Epidermal melanocyte (primary cell): Measurements from ENCODE around the gene HTRA3.
"Not testable (repeated sequence)": the region's sequence is repeated elsewhere in the genome, so short reads cannot be mapped to it uniquely, and the experiment has no call there.

ENCODE experiments used
- DNase-seq: peaks from one replicate; pipeline ENCODE4 v3.0.0; 2011; ENCODE audit warnings: low spot score; ENCODE audit not compliant: insufficient read length

Gene HTRA3

GRCh38 chr4:8341691-8342090, 72.1 kb downstream of the HTRA3 start:
- no peak for DNase-seq

- DNase-seq, result no peak
These were observed 73.2 kb downstream of the HTRA3 start for GRCh38 chr4:8342651-8343261.

DNA sequence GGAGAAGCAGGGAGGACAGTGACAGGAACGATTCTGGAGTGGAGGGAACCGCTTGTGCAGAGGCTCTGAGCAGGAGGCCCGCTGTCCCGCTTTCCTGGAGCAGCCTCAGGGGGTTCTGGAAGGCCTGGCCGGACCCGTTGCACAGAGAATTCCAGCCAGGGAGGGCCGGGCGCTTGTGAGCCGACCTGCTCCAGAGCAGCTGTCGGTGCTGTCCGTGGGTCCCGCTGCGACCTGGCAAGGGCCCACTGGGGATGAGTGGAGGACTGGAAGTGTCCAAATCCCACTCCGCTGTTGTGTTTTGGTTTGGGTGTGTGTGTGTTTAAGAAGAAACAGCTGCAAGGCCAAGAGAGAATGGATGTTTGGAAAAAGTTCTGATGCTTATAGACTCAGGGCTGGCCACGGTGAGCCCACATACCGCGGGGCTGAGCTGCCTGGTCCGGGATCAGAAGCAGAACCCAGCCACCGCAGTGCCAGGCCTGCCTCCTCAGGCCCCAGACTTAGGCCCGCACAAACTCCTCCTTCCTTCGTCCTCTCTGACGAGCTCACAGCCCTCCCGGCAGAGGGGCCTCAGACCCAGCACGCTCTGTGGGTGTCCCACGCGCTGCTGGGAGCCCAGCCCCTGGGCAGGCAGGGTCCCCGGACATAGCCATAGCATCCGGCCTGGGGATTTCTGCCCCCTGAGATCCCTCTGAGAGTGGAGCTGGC, 73.9 kb downstream of the HTRA3 start:
- DNase-seq, result no peak

DNA sequence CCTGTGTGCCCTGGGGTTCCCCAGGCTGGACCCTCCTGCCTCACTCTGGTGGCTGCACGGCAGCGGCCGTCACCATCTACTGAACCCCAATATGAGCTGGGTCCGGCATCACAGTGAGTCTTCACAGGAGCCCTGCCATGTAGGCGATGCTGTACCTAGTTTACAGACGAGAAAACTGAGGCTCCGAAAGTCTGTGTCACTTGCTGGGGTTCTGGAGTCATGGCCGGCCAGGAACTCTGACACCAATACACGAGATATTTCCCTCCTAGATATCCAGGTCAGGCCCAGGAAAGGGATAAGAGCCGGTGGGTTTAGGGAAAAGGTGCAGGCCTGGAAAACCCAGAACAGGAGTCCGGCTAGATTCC, 74.4 kb downstream of the HTRA3 start:
- DNase-seq, result no peak

GRCh38 chr4:8344377-8344776, 74.8 kb downstream of the HTRA3 start:
- no peak for DNase-seq

- DNase-seq, result no peak
These were observed 75.7 kb downstream of the HTRA3 start for GRCh38 chr4:8345053-8345945.

DNA sequence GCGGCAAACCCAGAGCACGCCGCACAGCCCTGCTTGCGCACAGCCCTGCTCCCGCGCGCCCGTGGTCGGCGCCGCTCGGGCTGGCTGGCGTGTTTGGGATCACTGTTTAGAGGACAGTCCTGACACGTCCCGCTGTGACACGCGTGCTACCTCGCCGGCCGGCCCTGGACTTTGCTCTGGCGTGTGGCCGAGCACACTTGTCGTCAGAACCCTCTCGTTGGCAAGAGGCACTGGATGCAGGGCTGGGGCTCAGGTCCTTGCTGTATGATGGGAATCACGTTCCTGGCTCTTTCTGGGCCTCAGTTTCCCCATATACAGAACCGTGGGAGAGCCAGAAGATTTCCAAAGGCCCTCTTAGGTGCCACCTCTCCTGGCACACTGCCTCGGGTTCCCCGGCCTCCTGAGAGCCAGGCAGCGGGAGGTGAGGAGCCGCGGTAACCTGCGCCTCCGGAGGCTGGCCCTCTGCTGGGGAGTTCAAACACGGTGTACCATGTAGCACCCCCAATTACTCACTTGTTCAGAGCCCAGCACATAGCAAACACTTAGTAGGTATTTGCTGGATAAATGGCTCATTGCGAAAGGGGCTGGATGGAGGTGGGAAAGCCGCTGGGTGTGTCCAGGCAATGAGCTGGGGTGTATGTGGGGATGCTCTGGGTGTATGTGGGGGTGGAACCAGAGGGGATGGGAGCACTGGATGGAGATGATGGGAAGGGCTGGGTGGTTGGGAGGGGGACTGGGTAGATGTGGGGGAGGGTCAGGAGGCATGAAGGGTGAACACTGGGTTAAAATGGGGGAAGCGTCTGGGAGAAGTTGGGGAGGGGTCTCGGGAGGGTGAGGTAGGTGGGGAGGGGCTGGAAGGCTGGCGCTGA, 76.6 kb downstream of the HTRA3 start:
- DNase-seq, result no peak

- DNase-seq, result no peak
These were observed 77.5 kb downstream of the HTRA3 start for GRCh38 chr4:8346838-8347605.

DNA sequence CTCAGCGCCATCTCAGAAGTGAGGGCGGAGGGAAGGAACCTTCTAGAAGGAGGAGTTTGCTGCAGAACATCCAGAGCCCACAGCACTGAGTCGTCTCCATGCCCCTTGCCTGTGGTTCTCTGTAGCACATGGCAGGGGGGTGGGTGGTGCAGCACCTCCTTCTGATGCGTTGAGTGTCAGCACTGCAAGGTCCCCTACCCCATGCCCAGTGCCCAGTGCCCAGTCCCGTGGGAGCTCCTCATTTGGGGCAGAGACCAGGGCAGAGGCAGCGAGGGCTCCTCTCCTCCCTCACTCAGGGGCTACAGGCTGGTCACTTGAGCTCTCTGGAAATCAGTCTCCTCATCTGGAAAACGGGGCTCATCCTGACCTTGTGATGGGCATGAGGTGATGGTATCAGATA, 78.1 kb downstream of the HTRA3 start:
- DNase-seq, result no peak

- no peak for DNase-seq
These were observed 78.5 kb downstream of the HTRA3 start for GRCh38 chr4:8348071-8348470.

- not testable (repeated sequence) for DNase-seq
These were observed 79.7 kb downstream of the HTRA3 start for GRCh38 chr4:8349236-8349635.

DNA sequence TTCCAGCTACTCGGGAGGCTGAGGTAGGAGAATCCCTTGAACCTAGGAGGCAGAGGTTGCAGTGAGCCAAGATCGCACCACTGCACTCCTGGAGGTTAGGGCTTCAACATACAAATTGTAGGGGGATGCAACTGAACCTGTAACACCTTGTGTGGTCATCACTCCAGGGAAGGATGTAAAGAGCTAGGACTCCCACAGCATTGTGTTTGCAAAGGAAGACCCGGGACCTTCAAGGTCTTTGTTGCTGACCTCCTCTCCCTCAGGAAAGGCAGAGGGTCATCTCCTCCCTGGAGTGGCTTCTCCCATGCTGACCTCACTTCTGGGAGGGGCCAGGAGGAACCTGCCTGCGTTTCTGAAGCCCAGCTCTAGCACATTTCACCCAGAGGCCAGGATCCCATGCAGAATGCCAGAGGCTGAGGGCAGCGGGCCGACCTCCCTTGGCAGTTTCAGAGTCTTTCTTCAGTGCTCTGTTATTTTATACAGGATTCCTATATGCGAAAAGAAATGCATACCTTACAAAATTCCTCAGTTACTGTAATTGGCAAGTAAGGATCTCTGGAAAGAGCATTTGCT, 80.2 kb downstream of the HTRA3 start:
- no peak for DNase-seq

GRCh38 chr4:8350352-8350751, 80.8 kb downstream of the HTRA3 start:
- DNase-seq, result no peak

- no peak for DNase-seq
These were observed 81.4 kb downstream of the HTRA3 start for GRCh38 chr4:8350841-8351461.

DNA sequence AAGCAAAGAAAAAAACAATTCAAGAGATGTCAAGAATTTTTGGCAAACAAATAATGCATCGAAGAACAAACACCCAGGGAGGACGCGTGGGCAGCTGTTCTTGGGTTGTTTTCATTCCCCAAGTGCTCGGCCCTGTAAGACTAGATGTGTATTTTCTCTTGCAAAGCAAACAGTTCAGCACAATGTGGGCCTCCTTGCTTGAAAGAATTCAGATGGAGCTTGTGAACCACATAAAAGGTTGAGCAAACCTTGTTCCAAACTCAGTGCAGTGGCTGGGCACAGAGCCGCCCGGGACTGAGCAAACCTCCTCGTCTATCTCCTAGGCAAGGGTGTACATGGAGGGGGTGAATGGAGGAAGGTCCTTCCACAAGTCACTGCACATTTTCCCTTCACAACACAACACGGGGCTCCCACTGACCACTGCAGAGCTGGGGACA, 82.4 kb downstream of the HTRA3 start:
- no peak for DNase-seq

GRCh38 chr4:8352368-8353157, 83.0 kb downstream of the HTRA3 start:
- DNase-seq, result no peak

DNA sequence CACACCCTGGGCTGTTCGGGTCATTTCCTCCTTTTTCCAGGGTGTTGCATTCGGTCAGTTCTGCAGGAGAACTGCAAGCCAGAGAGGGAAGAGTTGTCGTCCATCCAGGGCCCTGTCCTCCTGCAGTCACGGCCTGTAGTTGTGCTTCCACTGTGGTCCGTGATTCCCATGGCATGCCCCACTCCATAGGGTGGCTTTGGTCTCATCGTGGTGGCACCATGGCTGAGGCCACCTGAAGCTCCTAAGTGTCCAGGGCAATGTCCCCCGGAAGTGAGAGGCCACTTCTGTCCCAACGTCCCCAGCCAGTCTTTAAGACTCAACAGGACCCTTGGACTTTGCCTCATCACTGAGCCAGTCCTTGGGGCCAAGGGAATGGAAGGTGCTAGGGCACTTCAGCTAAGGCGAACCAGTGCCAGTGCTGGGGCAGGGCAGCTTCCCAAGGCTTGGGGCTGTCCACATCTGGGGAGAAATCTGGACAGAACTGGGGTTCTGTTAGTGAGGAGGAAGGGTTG, 83.7 kb downstream of the HTRA3 start:
- no peak for DNase-seq

GRCh38 chr4:8353912-8354453, 84.4 kb downstream of the HTRA3 start:
- DNase-seq, result no peak
